Activated CD4-positive, alpha-beta T cell treated with anti-CD3 and anti-CD28 coated beads for 48 hours (primary cell): ENCODE data around the gene EXOSC9.

Experiments used
- DNase-seq: peaks from one replicate; pipeline ENCODE4 v3.0.0-alpha.2; 2020

Gene EXOSC9

GRCh38 chr4:121789960-121790829, 10.9 kb upstream of the EXOSC9 start:
- DNase-seq = no peak

GRCh38 chr4:121790976-121791375, 10.1 kb upstream of the EXOSC9 start:
- DNase-seq = no peak

- DNase-seq = no peak
Observed at GRCh38 chr4:121791481-121791880, 9.6 kb upstream of the EXOSC9 start.

DNA sequence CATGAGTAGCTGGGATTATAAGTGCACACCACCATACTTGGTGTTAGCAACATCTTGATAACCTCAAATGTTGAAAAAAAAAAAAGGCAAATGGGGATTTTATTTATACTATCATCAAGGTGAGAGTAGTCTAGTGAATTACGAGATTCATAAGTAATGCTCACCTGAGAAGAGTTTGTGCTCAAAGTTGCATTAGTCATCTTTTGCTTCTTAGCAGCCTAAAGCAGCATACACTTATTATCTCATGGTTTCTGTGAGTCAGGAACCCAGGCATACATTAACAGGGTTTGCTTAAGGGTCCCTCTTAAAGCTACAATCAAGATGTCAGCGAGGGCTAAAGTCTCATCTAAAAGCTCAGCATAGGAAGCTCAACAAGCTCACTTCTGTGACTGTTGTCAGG, 8.2 kb upstream of the EXOSC9 start:
- DNase-seq = no peak

GRCh38 chr4:121794505-121795188, 6.5 kb upstream of the EXOSC9 start:
- no peak for DNase-seq

GRCh38 chr4:121796283-121796682, 4.8 kb upstream of the EXOSC9 start:
- no peak for DNase-seq

DNA sequence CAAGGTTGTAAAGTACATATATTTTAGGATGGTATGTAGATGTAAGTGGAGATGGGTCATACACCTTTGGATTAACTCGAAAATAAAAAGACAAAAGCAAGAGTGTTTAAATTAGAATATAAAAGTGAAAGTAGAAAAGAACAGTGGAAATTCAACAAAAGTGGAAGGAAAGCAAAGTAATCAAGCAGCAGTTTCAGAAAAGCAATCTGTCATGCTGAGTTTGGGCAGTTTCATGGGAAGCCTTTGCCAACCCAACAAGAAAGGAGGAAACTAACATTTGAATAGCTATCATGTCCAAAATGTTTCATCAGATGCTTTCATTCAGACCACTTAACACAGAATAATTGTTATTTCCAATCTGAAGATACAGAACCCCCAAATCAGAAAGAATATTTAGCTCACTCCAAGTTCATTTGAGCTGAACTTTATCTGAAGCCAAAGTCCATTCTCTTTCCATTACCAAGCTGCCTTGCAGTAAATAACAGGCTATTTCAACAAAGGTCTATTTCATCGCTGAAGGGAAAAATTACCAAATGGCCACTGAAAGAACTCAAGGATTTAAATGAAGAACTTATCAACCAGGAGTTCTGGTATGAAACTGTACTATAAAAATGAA, 1.8 kb upstream of the EXOSC9 start:
- DNase-seq = no peak

GRCh38 chr4:121799867-121800501, 1.1 kb upstream of the EXOSC9 start:
- no peak for DNase-seq

DNA sequence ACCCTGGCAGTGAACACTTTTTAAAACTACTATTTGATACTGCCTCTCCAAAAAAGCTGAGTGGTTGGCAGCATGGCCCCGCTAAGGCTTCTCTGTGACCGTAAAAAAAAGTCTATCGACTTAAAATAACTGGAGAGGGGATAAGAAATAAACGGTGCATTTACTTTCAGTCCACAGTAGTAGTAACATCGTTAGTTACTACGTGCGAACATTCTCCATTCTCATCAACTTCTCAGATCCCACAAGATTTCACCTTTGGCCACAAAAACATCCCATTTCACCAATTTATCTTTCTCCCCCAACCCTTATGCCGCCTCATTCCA, 524 bp upstream of the EXOSC9 start:
- DNase-seq = no peak

- DNase-seq = no peak
Observed at GRCh38 chr4:121801715-121802075, 572 bp downstream of the EXOSC9 start.

DNA sequence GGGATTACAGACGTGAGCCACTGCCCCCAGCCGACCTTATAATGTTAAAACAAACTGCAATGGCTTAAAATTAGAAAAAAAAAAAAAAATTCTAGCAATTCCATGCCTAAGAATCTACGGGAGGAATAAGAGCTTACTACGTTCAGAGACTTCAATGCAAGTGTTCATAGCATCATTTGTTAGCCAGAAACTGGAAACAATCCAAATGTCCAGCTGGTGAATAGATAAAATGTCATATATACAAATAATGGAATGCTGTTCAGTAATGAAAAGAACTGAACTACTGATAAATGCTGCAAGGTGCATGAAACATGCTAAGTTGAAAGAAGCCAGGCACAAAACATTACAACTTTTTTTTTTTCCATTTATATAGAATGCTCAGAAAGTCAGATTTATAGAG, 5.3 kb downstream of the EXOSC9 start:
- no peak for DNase-seq

DNA sequence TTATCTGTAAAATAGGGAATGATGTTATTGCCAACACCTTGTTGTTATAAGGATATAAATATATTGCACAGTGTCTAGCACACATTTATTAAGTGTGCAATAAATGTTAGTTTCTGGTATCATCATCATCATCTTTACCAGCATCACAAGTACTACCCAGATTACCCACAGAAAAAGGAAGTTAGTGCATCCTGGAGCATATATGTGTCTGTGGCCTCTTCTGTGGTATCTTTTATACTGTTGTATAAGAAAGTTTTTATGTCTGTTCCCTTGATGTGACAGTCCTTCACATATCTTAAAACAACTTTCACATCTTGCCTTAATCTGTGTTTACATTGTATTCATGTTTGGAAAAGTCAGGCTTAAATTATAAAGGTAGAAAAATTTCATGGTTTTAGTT, 10.0 kb downstream of the EXOSC9 start:
- no peak for DNase-seq

- no peak for DNase-seq
Observed at GRCh38 chr4:121814756-121815155, 13.6 kb downstream of the EXOSC9 start.

GRCh38 chr4:121817006-121817405, 15.9 kb downstream of the EXOSC9 start:
- DNase-seq = no peak

DNA sequence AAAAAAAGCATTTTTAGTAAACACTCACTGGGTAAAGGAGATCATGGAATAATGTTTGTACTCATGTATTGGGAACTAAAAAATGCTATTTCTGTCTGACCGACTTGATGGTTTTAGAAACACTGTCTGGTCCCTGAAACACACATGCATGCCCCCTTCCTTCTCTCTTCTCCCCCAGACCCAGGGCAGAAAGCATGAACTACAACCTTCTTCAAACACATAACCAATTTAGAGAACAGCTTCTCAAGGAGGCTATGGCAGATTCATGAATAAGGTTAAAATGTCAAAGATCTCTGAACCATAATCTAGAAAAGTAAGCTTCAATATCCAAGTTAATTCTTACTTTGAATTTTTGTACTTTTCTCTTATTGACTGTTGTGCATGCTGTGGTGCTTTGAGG, 16.6 kb downstream of the EXOSC9 start:
- DNase-seq = no peak

DNA sequence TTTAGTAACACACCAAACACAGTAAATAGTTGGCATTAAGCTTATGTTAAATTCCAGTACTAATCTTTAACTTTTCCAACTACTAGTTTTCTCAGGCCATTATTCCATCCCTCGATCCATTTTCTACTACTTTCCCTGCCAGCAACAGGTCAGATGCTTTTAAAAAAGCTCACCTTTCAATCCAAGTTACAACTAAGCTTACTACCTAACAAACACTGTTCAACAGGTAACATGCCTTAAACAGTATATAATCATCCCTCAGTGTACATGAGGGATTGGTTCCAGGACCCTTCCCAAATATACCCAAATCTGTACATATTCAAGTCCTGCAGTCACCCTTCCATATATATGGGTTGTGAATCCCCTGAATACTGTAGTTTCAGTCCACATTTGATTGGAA, 17.1 kb downstream of the EXOSC9 start:
- DNase-seq = no peak

DNA sequence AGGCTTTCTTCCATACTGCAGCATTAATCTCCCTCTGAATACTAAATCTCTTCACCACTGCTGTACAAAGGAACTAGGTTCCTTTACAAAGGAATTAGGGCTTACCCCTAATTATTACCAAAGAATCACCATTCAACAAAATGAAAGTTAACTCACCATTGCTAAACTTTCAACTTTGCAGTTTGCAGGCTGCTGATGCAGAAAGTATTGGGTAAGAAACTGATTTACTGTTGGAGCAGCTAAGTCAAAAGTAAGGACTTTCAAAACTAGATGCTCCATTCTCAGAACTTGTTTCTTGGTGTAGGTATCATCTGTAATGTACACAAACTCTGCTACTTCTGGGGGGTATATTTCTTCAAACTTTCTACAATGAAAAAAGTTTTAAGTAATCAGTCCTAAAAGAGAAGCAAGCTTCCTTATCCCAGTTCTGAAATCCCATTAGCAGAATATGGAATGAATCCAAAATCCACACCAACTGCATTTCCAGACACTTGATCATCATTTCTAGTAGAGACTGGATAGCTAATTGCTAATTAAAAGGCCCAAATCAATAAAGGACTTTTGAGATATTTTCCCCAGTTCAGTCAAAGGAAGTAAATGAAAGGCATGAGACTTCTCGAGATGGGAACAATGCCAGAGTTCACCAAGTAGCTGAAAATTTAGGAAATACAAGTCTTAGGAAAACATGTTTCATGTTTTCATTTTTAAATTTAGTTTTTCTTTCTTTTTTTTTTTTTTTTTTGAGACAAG, 18.3 kb downstream of the EXOSC9 start:
- no peak for DNase-seq

- no peak for DNase-seq
Observed at GRCh38 chr4:121822047-121822446, 20.9 kb downstream of the EXOSC9 start.

DNA sequence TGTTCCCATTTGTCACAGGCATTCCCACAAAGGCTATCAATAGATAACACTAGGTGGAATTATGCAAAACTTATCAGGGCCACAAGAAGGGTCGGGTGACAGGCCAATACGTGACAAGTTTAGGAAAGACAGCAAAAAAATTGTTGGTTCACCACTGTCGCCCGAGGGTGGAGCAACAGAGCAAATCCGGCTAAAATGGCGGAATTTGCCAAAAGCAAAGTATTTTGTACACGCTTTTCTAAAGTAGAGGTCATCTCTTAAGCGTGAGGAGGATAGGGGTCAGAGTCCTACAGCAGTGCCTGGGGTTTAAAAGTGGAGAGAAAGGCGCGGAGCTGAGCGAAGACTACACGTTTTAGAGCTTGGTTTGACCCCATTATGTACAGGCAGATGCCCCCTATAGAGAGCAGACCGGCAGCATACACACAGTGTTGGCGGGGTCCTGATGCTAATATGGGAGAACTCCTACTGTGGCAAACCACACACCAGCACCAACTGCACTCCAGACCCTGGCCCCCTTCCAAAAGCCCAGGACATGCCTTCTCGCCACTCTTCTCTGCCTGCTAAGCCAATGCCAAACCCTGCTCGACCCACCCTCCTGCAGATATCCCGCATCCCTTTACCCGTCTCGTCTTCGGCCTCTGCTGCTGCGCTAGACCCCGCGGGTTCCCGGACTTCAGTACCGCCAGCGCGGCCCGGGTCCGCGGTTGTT, 21.8 kb downstream of the EXOSC9 start:
- peak; percentile 56 for DNase-seq

DNA sequence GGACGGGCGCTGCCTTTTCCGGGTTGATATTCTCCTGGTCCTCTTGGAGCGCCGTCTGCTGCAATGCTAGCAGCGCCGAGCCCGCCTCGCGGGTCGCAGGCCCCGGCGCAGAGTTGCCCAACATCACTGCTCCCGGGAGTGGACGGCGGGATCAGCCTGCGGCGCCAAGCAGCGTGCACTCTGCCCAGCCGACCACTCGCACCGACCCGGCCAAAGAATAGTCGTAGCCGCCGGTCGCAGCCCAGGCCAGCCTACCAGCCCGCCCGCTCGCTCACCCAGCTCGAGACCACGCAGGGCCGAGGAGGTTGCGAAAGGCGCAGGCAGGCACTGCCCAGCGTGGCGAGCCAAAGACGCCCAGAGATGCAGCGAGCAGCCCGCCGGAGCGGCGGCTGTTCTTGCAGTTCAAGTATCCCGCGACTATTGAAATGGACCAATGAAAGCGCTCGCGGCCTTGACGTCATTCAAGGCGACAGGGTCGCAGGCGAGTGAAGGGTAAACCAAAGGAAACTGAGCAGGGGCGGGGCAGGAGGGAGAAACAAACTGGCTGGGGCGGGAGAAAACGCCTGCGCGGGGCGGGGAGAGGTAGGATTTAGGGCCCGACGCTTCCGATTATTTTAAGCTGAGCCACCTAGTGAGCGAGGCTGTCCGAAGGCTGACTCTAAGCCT, 22.5 kb downstream of the EXOSC9 start, which contains the start of gene CCNA2:
CCNA2 (minus strand) TSS at position 379 of the 666 bp plus-strand sequence; CDS start at position 124, 255 bp downstream.
- DNase-seq = peak; percentile 98

DNA sequence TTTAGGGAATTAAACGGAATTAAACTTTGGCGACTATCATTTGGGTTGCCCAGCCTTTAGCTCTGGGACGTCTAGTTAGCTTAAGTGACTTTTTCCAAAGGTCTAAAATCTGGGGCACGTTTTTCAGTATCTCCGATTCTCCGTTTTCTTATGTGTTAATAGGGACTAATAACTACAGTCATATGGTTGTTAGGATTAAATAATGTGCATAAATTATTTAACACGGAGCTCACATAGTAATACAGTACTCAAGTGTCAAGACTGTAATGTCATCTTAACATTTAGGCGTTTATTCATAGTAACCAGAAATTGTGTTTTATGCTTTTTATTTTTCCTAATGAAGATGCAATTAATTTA, 23.0 kb downstream of the EXOSC9 start:
- DNase-seq = no peak

- no peak for DNase-seq
Observed at GRCh38 chr4:121824950-121825349, 23.8 kb downstream of the EXOSC9 start.
